Spinal cord (tissue), 10 donors: ENCODE results near the gene UQCC2. TPM values are rescaled to one million over a fixed set of nuclear protein-coding genes. Genes with fewer than 3 reads are reported as not detected.

ENCODE experiments used
- DNase-seq, 6 donors: peaks; one replicate each; pipeline versions ENCODE4 v3.0.0 to v3.0.0-alpha.2; 2013 to 2015; ENCODE audit warnings: low spot score in 6 of 6, low read depth in 4 of 6
- H3K27ac ChIP-seq: one replicate; pipeline ENCODE4 v1.5.1; 2013; ENCODE audit warnings: low read depth, low read length, control low read depth
- H3K27me3 ChIP-seq: one replicate; pipeline ENCODE4 v1.6.1; 2013; ENCODE audit warnings: low read length; ENCODE audit not compliant: control insufficient read depth, insufficient read depth
- H3K36me3 ChIP-seq: one replicate; pipeline ENCODE4 v1.6.1; 2013; ENCODE audit warnings: low read length; ENCODE audit not compliant: control insufficient read depth, insufficient read depth
- H3K4me1 ChIP-seq: one replicate; pipeline ENCODE4 v1.6.1; 2013; ENCODE audit warnings: low read length; ENCODE audit not compliant: control insufficient read depth, insufficient read depth
- H3K4me3 ChIP-seq: one replicate; pipeline ENCODE4 v1.5.1; 2013; ENCODE audit warnings: low read depth, low read length, control low read depth
- H3K9me3 ChIP-seq: one replicate; pipeline ENCODE4 v1.6.1; 2013; ENCODE audit warnings: low read length; ENCODE audit not compliant: control insufficient read depth, insufficient read depth
- whole genome bisulfite sequencing: methylation state at CpG from one replicate; pipeline ENCODE4 v1.1.5; 2013; ENCODE audit warnings: missing lambda C conversion rate; ENCODE audit not compliant: insufficient coverage; 5-methylcytosine and 5-hydroxymethylcytosine counted together
- polyA plus RNA-seq, 2 donors: library from polyadenylated mRNA; unstranded; fragments of 120-200 nt; gene quantifications; one replicate each; pipeline ENCODE4 v1.2.1, GENCODE V29; 2013; ENCODE audit not compliant: insufficient read length in 2 of 2
- small RNA-seq: library from RNA; depleted of rRNA; stranded (forward); fragments of <200 nt; gene quantifications from one replicate; pipeline ENCODE3, GENCODE V24; 2014; ENCODE audit warnings: low replicate concordance
- total RNA-seq, 2 donors: library from RNA; depleted of rRNA in 1 of 2; stranded (reverse); fragments of 120-200 nt in 1 of 2; fragments of >200 nt in 1 of 2; gene quantifications; one replicate each; pipeline versions ENCODE4 v1.2.3 to v1.2.4, GENCODE V29; 2013 to 2014
- donor health status: healthy.

The UQCC2 gene
- total and polyA plus RNA-seq, 4 donors, result 28.5 to 110 (median 96.4) TPM

DNA sequence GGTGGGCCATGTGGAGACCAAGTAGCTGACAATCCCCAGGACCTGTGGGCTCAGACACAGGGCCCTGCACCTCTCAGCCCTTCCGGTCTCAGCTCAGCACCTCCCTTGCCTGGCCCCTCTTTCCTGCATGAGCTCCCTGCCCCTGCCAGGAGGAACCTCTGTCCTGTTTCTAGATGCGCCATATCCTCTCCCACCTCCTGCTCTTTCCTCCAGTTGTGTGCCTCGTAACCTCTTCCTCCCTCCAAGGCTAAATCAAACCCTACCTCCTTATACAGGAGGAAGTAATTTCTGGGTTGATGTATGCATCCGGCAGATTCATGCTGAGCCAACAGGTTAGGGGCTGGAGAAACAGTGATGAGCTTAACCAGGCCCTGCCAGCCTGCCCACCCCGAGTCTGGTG, 59.5 kb downstream of the UQCC2 start:
- peaks cover 5% of the 10 kb centered on the region for H3K4me1 ChIP-seq
- 92% methylated on average over 2 of the region's 5 CpGs for WGBS
- H3K27me3 ChIP-seq, result no peaks in the 10 kb centered on the region
- no peak for DNase-seq
- no peak overlapping the region for H3K4me3 ChIP-seq
- no peaks in the 10 kb centered on the region for H3K36me3 ChIP-seq
- no peaks in the 10 kb centered on the region for H3K9me3 ChIP-seq
- no peak overlapping the region for H3K27ac ChIP-seq

DNA sequence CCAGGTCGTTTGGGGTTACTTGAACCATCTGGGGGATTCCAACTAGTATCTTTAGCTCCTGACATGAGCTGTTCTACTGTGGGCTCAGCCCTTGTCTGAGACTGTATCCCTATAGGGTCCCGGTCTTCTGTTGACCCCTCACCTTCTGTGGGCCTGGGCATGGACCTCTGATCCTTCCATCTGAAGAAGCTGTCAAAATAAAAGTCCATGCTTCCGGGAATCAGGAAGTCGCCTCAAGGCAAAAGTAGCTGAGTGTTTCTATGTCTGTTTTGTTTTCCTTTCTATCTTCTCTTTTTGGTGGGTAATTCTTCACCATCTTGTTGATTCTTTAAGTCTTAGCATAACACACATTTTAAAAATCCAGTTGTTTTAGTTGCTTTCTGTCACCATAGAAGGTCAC, 60.1 kb downstream of the UQCC2 start:
- no peak for DNase-seq
- Histone ChIP-seq H3K9me3 (no peaks in the 10 kb centered on the region), H3K36me3 (no peaks in the 10 kb centered on the region), H3K27me3 (no peaks in the 10 kb centered on the region), H3K27ac (no peak overlapping the region), H3K4me3 (no peak overlapping the region), H3K4me1 (peaks cover 5% of the 10 kb centered on the region)
- WGBS, result 79% methylated on average over 2 of the region's 4 CpGs

Small RNAs within 50 kb of the gene (small RNA-seq; reads per million reads assigned to genes)
- gene MIR3934, result not detected

Other genes starting within 250 kb of the UQCC2 start
- gene BAK1, start 131.4 kb downstream of the UQCC2 start, total RNA-seq, result 1 to 10 TPM; 5.3 to 9.4 TPM
- gene BAK1, start 131.4 kb downstream of the UQCC2 start, polyA plus RNA-seq, result 10 to 100 TPM; 13.9 to 15.3 TPM
- 10 to 100 TPM in 1 of 2 donors, 1 to 10 TPM in 1; 6.6 to 10.9 TPM for gene ITPR3, start 90.4 kb downstream of the UQCC2 start, total RNA-seq
- 10 to 100 TPM in 1 of 2 donors, 1 to 10 TPM in 1; 6.0 to 11.9 TPM for gene ITPR3, start 90.4 kb downstream of the UQCC2 start, polyA plus RNA-seq
- gene IP6K3, start 35.2 kb upstream of the UQCC2 start, total RNA-seq, result 1 to 10 TPM in 1 of 2 donors, under 1 TPM in 1; 0.50 to 1.0 TPM
- under 1 TPM; 0.22 to 0.36 TPM for gene IP6K3, start 35.2 kb upstream of the UQCC2 start, polyA plus RNA-seq
- gene LEMD2, start 77.4 kb upstream of the UQCC2 start, total RNA-seq, result 10 to 100 TPM; 30.0 to 56.7 TPM
- gene LEMD2, start 77.4 kb upstream of the UQCC2 start, polyA plus RNA-seq, result 10 to 100 TPM; 73.3 to 85.2 TPM
- gene MLN, start 92.3 kb upstream of the UQCC2 start, total RNA-seq, result under 1 TPM in 1 of 2 donors, not detected in 1; 0.39 TPM
- under 1 TPM; 0.48 to 0.99 TPM for gene MLN, start 92.3 kb upstream of the UQCC2 start, polyA plus RNA-seq